Esophagus squamous epithelium (tissue), 5 donors: Measurements from ENCODE around the gene TBXAS1. TPM values are rescaled to one million over a fixed set of nuclear protein-coding genes. Genes with fewer than 3 reads are reported as not detected.
A peak's percentile ranks its signal among the peaks of the same experiment; 100 is the strongest.

Source experiments
- DNase-seq: peaks from one replicate; lab custom pipeline; 2025; lab: John Stamatoyannopoulos, UW
- H3K27ac ChIP-seq, 4 donors: fragments of 200-600 bp; sonication (generic); one replicate each; pipeline ENCODE4 v1.5.1; 2016 to 2019; ENCODE audit warnings: mild to moderate bottlenecking in 1 of 4
- H3K27me3 ChIP-seq, 4 donors: fragments of 200-600 bp; sonication (generic); 1 replicate in 3 of 4; 2 replicates in 1 of 4; pipeline versions ENCODE4 v1.5.1 to v1.6.0; 2017 to 2021; ENCODE audit warnings: antibody characterized with exemption in 1 of 4
- H3K36me3 ChIP-seq, 3 donors: fragments of 200-600 bp; sonication (generic); one replicate each; pipeline ENCODE4 v1.5.1; 2016 to 2019
- H3K4me1 ChIP-seq, 3 donors: fragments of 200-600 bp; sonication (generic); one replicate each; pipeline ENCODE4 v1.5.1; 2017 to 2019
- H3K4me3 ChIP-seq, 4 donors: fragments of 200-600 bp; sonication (generic); 1 replicate in 3 of 4; 2 replicates in 1 of 4; pipeline ENCODE4 v1.5.1; 2016 to 2019; ENCODE audit warnings: mild to moderate bottlenecking in 2 of 4, moderate library complexity in 1 of 4
- H3K9me3 ChIP-seq, 3 donors: fragments of 200-600 bp; sonication (generic); one replicate each; pipeline ENCODE4 v1.5.1; 2016 to 2019
- POLR2A ChIP-seq, 4 donors: fragments of 450-650 bp; IDR thresholded peaks; one replicate each; pipeline ENCODE4 v1.6.1; 2017; ENCODE audit warnings: antibody characterized with exemption in 4 of 4, mild to moderate bottlenecking in 4 of 4, moderate library complexity in 3 of 4
- WGBS, 2 donors: methylation state at CpG; one replicate each; pipeline ENCODE4 v1.1.5; 2018; 5-methylcytosine and 5-hydroxymethylcytosine counted together
- intact Hi-C: fragments of 100-400 bp; cut with DNase I; formaldehyde crosslinking; loops from one replicate; pipeline ENCODE4 v1.15.0; 2022
- total RNA-seq, 4 donors: library from RNA; depleted of rRNA; stranded (reverse); fragments of >200 nt; gene quantifications; one replicate each; pipeline ENCODE4 v1.1.0, GENCODE V29; 2016
- TF ChIP-seq, protein P1 (sequence below), 6 experiments: fragments of 450-650 bp in 4 of 6; fragments of 200-600 bp in 2 of 6; sonication (generic) in 2 of 6; IDR thresholded peaks; one replicate each; pipeline ENCODE4 v1.5.1; 2016 to 2019; ENCODE audit warnings: antibody characterized with exemption in 6 of 6, mild to moderate bottlenecking in 4 of 6, moderate library complexity in 4 of 6
- donor health status: DM: yes; HTN: yes; CAD: no.

TBXAS1 gene
- total RNA-seq, 4 donors from 2014 or later, result 9.4 to 24.8 (median 17.8) TPM

DNA sequence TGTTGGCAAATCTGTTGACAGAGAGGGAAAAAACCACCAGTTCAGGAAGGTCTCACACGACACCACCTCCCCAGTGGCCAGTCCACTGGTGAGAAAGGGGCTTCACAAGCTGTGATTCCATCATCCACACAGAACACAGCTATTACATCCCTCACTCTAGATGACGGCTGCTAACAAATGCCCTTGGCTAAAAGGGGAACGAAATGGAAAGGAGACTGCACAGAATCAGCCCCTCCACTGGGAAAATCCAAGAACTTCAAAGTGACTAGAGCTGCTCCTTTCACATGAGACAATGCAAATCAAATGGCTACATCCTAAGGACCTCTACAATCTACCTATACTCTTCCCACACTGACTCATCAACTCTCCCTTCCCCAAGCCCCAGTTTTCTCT, 228.1 kb downstream of the TBXAS1 start:
- Histone ChIP-seq H3K4me1 (peaks cover 25 to 38% (median 29%) of the 10 kb centered on the region in 3 donors), H3K9me3 (no peaks in the 10 kb centered on the region), H3K27ac (no peak overlapping the region), H3K36me3 (peaks cover 0 to 48% (median 0%) of the 10 kb centered on the region in 3 donors), H3K4me3 (no peak overlapping the region), H3K27me3 (no peaks in the 10 kb centered on the region)
- no peak for DNase-seq
- intact Hi-C loops, result loop anchor here (5.0 kb wide), 1 partner anchor 265 kb away; no protein-coding TSS in a partner anchor
- 96 to 98% methylated on average over 3 of the region's 3 CpGs for WGBS, 2 donors
- TF ChIP-seq, protein P1, sequence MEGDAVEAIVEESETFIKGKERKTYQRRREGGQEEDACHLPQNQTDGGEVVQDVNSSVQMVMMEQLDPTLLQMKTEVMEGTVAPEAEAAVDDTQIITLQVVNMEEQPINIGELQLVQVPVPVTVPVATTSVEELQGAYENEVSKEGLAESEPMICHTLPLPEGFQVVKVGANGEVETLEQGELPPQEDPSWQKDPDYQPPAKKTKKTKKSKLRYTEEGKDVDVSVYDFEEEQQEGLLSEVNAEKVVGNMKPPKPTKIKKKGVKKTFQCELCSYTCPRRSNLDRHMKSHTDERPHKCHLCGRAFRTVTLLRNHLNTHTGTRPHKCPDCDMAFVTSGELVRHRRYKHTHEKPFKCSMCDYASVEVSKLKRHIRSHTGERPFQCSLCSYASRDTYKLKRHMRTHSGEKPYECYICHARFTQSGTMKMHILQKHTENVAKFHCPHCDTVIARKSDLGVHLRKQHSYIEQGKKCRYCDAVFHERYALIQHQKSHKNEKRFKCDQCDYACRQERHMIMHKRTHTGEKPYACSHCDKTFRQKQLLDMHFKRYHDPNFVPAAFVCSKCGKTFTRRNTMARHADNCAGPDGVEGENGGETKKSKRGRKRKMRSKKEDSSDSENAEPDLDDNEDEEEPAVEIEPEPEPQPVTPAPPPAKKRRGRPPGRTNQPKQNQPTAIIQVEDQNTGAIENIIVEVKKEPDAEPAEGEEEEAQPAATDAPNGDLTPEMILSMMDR (IDR thresholded peaks at IDR 0.05), result no peak
- no peak for TF ChIP-seq POLR2A (IDR thresholded peaks at IDR 0.05)

DNA sequence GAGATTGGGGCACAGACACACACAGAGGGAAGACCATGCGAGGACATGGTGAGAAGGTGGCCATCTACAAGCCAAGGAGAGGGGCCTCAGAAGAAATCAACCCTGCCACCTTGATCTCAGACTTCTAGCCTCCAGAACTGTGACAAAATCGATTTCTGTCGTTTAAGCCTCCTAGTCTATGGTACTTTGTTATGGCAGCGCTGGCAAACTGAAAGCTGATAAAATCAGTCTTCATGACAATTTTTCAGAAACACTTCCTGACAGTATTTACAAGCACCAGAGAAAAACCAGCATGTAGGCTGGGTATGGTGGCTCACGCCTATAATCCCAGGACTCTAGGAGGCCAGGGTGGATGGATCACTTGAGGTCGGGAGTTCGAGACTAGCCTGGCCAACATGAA, 229.5 kb downstream of the TBXAS1 start:
- no peaks in the 10 kb centered on the region for H3K9me3 ChIP-seq
- H3K4me3 ChIP-seq, result no peak overlapping the region
- H3K27me3 ChIP-seq, result no peaks in the 10 kb centered on the region
- no peak for DNase-seq
- peaks cover 0 to 38% (median 0%) of the 10 kb centered on the region in 3 donors for H3K36me3 ChIP-seq
- intact Hi-C loops, result loop anchor here (5.0 kb wide), 1 partner anchor 264 kb away; no protein-coding TSS in a partner anchor
- H3K27ac ChIP-seq, result no peak overlapping the region
- TF ChIP-seq, protein P1 (IDR thresholded peaks at IDR 0.05), result no peak
- no peak for TF ChIP-seq POLR2A (IDR thresholded peaks at IDR 0.05)
- H3K4me1 ChIP-seq, result peaks cover 27 to 46% (median 29%) of the 10 kb centered on the region in 3 donors
- 73 to 89% methylated on average over 7 of the region's 7 CpGs for WGBS, 2 donors

DNA sequence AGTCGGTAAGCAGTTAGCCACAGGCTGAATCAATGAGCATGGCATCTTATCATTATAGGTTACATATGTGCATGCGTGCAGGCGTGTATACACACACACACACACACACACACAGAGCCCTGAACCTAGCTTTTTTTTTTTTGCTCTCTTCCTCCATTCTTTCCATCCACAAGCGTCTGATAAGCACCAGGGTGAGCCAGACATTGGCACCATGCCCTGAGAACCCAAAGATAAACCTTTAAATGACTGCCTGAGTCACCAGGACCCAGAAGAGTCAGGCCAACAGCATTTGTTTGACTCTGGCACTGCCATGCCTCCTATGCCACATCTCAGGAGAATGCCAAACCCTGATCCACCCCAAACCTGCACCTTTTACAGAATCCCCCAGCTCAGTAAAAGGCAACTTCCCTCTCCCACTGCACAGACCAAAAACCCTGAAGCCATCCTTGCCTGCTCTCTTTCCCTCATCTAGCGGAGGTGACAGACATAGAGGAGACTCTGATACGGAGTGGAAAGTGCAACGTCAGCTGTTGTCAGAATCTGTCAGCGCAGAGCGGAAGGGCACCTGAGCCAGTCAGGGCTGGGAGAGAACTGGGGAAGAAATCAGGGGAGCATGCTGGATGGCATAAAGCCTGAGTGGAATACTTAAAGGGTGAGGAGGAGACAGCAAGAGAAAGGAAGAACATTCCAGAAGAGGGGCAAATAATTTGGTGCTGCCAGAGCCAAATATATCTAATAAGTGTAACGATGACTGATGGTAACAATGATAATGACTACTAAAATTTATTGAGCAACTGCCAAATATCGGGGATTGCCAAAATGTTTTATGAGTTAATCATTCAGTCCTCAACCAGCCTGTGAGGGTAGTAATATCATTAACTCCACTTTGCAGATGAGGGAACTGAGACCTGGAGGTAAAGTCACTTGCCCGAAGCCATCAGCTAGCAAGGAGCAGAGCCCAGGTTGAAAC, 230.5 kb downstream of the TBXAS1 start:
- DNase-seq, result no peak
- Histone ChIP-seq H3K9me3 (no peaks in the 10 kb centered on the region), H3K4me1 (peaks cover 27 to 48% (median 29%) of the 10 kb centered on the region in 3 donors), H3K27me3 (no peaks in the 10 kb centered on the region), H3K4me3 (peak overlapping the region in 1 of 4 donors; percentile 4), H3K27ac (peak overlapping the region in 3 of 4 donors; percentile 50 to 96 (median 88)), H3K36me3 (peaks cover 0 to 28% (median 0%) of the 10 kb centered on the region in 3 donors)
- TF ChIP-seq, protein P1 (IDR thresholded peaks at IDR 0.05), result no peak
- no peak for TF ChIP-seq POLR2A (IDR thresholded peaks at IDR 0.05)
- intact Hi-C loops, result loop anchor here (5.0 kb wide), 1 partner anchor 263 kb away; no protein-coding TSS in a partner anchor
- WGBS, 2 donors, result 52 to 56% methylated on average over 11 to 12 of the region's 12 CpGs

DNA sequence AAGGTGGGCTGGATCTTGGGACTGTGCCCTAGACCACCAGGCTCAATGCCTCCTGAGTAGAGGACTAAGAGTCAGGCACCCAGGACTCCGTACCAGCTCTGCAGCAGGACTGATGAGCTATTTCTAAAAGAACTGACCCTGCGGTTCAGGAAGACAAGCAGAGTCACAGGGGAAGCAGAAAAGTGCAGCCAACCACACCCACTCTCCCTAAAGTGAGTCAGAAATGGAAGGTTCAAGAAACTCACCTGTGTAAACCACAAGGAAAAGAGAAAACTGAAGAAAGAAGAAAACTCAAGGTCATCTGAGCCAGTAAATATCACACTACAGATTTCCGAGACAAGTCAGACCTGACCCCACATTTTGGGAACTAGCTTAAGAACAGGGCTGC, 231.2 kb downstream of the TBXAS1 start:
- no peak overlapping the region for H3K4me3 ChIP-seq
- DNase-seq, result no peak
- intact Hi-C loops, result no loop called here
- peaks cover 0 to 24% (median 0%) of the 10 kb centered on the region in 3 donors for H3K36me3 ChIP-seq
- peak overlapping the region; percentile 19 to 96 (median 92) for H3K27ac ChIP-seq
- peaks cover 27 to 48% (median 29%) of the 10 kb centered on the region in 3 donors for H3K4me1 ChIP-seq
- TF ChIP-seq, protein P1 (IDR thresholded peaks at IDR 0.05), result no peak
- TF ChIP-seq POLR2A (IDR thresholded peaks at IDR 0.05), result no peak
- no peaks in the 10 kb centered on the region for H3K9me3 ChIP-seq
- 64 to 76% methylated on average over 3 of the region's 3 CpGs for WGBS, 2 donors
- no peaks in the 10 kb centered on the region for H3K27me3 ChIP-seq
